GM18508 (cell line): ENCODE results near the gene LINGO1.

Source experiments
- ATAC-seq: cut with Tn5 transposase; IDR thresholded peaks from one replicate; pipeline ENCODE4 v1.9.1; 2021; ENCODE audit warnings: moderate number of reproducible peaks; ENCODE audit not compliant: insufficient read depth, unreplicated experiment

Gene LINGO1

GRCh38 chr15:77632534-77633133 is at the start of gene LINGO1:
LINGO1 (minus strand) TSS chr15:77632912; CDS start chr15:77632315, 597 bp downstream.
- ATAC-seq: no peak

- ATAC-seq: no peak
Observed at GRCh38 chr15:77681362-77681761, 48.6 kb upstream of the LINGO1 start.

GRCh38 chr15:77676569-77677375 is 44.1 kb upstream of the LINGO1 start:
- ATAC-seq: no peak

- no peak for ATAC-seq
Observed at GRCh38 chr15:77675806-77676415, 43.2 kb upstream of the LINGO1 start.

GRCh38 chr15:77674327-77674726 is 41.6 kb upstream of the LINGO1 start:
- no peak for ATAC-seq

- no peak for ATAC-seq
Observed at GRCh38 chr15:77673866-77674265, 41.2 kb upstream of the LINGO1 start.

GRCh38 chr15:77672135-77672534 is 39.4 kb upstream of the LINGO1 start:
- ATAC-seq: no peak

GRCh38 chr15:77671362-77672056 is 38.8 kb upstream of the LINGO1 start:
- ATAC-seq: no peak

- no peak for ATAC-seq
Observed at GRCh38 chr15:77670558-77671361, 38.0 kb upstream of the LINGO1 start.

GRCh38 chr15:77669896-77670295 is 37.2 kb upstream of the LINGO1 start:
- ATAC-seq: no peak

GRCh38 chr15:77667338-77668234 is 34.9 kb upstream of the LINGO1 start:
- no peak for ATAC-seq

GRCh38 chr15:77666296-77666660 is 33.6 kb upstream of the LINGO1 start:
- ATAC-seq: no peak

- no peak for ATAC-seq
Observed at GRCh38 chr15:77665530-77666295, 33.0 kb upstream of the LINGO1 start.

GRCh38 chr15:77664428-77664827 is 31.7 kb upstream of the LINGO1 start:
- no peak for ATAC-seq

GRCh38 chr15:77663256-77663655 is 30.5 kb upstream of the LINGO1 start:
- ATAC-seq: no peak

- no peak for ATAC-seq
Observed at GRCh38 chr15:77659350-77660321, 26.9 kb upstream of the LINGO1 start.

- no peak for ATAC-seq
Observed at GRCh38 chr15:77658304-77658703, 25.6 kb upstream of the LINGO1 start.
